ENCODE results near the gene MSRB1.

The MSRB1 gene

GRCh38 chr16:1982013-1982433, 39.0 kb upstream of the MSRB1 start:
- Histone ChIP-seq H2AFZ (ENCODE audit: low read length) (no peak overlapping the region), H2BK15ac (ENCODE audit: low read length) (peak overlapping the region; percentile 37), H3K9ac (ENCODE audit: low read depth, low read length, poor library complexity) (no peak overlapping the region), H3K79me1 (ENCODE audit: low read depth, low read length) (peaks cover 11% of the 10 kb centered on the region), H3K14ac (ENCODE audit: low read length) (no peak overlapping the region), H4K91ac (ENCODE audit: low read depth, low read length, poor library complexity) (no peak overlapping the region), H2BK120ac (ENCODE audit: low read depth, low read length) (no peak overlapping the region), H3K18ac (ENCODE audit: low read length) (peak overlapping the region; percentile 31), H2BK12ac (ENCODE audit: low read length) (no peak overlapping the region), H3K27ac (replicated peaks; ENCODE audit: low read length) (no peak overlapping the region), H2AK5ac (ENCODE audit: low read depth, low read length) (peak overlapping the region; percentile 68), H3K9me3 (replicated peaks in 1 of 2; ENCODE audit: control insufficient read depth in 2 of 2, insufficient read depth in 1 of 2, low read depth in 1 of 2, low read length in 2 of 2) (no peaks in the 10 kb centered on the region), H3K4me2 (ENCODE audit: insufficient read depth, low read length, poor library complexity, severe bottlenecking) (no peak overlapping the region), H4K8ac (ENCODE audit: low read depth, low read length) (no peak overlapping the region), H3K36me3 (replicated peaks in 1 of 2; ENCODE audit: control insufficient read depth in 2 of 2, insufficient read depth in 2 of 2, low read length in 2 of 2) (peaks cover 24 to 38% of the 10 kb centered on the region in 2 donors), H3K4me1 (ENCODE audit: control insufficient read depth in 2 of 2, insufficient read depth in 1 of 2, low read depth in 1 of 2, low read length in 2 of 2) (peaks cover 17 to 31% of the 10 kb centered on the region in 2 donors), H2BK5ac (ENCODE audit: low read length) (no peak overlapping the region), H3K4me3 (ENCODE audit: low read length in 2 of 2) (no peak overlapping the region), H3K27me3 (ENCODE audit: control insufficient read depth in 3 of 3, insufficient read depth in 3 of 3, low read depth in 1 of 3, low read length in 3 of 3) (peaks cover 0 to 50% (median 18%) of the 10 kb centered on the region in 3 experiments), H3K4ac (ENCODE audit: low read length) (no peak overlapping the region), H3K23ac (ENCODE audit: low read depth, low read length, poor library complexity) (no peak overlapping the region)
- no peak for DNase-seq (ENCODE audit: low spot score)
- no CpG with 5 or more reads among the region's 5 CpGs for WGBS, 2 donors (ENCODE audit: extremely low coverage in 2 of 2, insufficient read length in 2 of 2, insufficient replicate concordance in 1 of 2)

- peak within 1 kb of the TSS; percentile 65 for H4K8ac ChIP-seq (ENCODE audit: low read depth, low read length)
- H4K91ac ChIP-seq (ENCODE audit: low read depth, low read length, poor library complexity): no peak within 1 kb of the TSS
- peaks cover 0 to 50% (median 18%) of the 10 kb centered on the region in 3 experiments for H3K27me3 ChIP-seq (ENCODE audit: control insufficient read depth in 3 of 3, insufficient read depth in 3 of 3, low read depth in 1 of 3, low read length in 3 of 3)
- peaks cover 17 to 31% of the 10 kb centered on the region in 2 donors for H3K4me1 ChIP-seq (ENCODE audit: control insufficient read depth in 2 of 2, insufficient read depth in 1 of 2, low read depth in 1 of 2, low read length in 2 of 2)
- WGBS, 2 donors (ENCODE audit: extremely low coverage in 2 of 2, insufficient read length in 2 of 2, insufficient replicate concordance in 1 of 2): no CpG with 5 or more reads among the region's 6 CpGs
- H3K79me1 ChIP-seq (ENCODE audit: low read depth, low read length): peaks cover 11% of the 10 kb centered on the region
- H3K4me3 ChIP-seq (ENCODE audit: low read length in 2 of 2): no peak within 1 kb of the TSS
- H2AFZ ChIP-seq (ENCODE audit: low read length): no peak within 1 kb of the TSS
- peak within 1 kb of the TSS; percentile 99 for H3K23ac ChIP-seq (ENCODE audit: low read depth, low read length, poor library complexity)
- no peak within 1 kb of the TSS for H3K14ac ChIP-seq (ENCODE audit: low read length)
- H2AK5ac ChIP-seq (ENCODE audit: low read depth, low read length): peak within 1 kb of the TSS; percentile 84
- no peaks in the 10 kb centered on the region for H3K9me3 ChIP-seq (replicated peaks in 1 of 2; ENCODE audit: control insufficient read depth in 2 of 2, insufficient read depth in 1 of 2, low read depth in 1 of 2, low read length in 2 of 2)
- no peak for DNase-seq (ENCODE audit: low spot score)
- no peak within 1 kb of the TSS for H3K27ac ChIP-seq (replicated peaks; ENCODE audit: low read length)
- H3K4me2 ChIP-seq (ENCODE audit: insufficient read depth, low read length, poor library complexity, severe bottlenecking): no peak within 1 kb of the TSS
- H3K18ac ChIP-seq (ENCODE audit: low read length): peak within 1 kb of the TSS; percentile 70
- peak within 1 kb of the TSS; percentile 66 for H2BK5ac ChIP-seq (ENCODE audit: low read length)
- H2BK12ac ChIP-seq (ENCODE audit: low read length): peak within 1 kb of the TSS; percentile 73
- peak within 1 kb of the TSS; percentile 44 for H3K9ac ChIP-seq (ENCODE audit: low read depth, low read length, poor library complexity)
- peak within 1 kb of the TSS; percentile 76 for H3K4ac ChIP-seq (ENCODE audit: low read length)
- H2BK15ac ChIP-seq (ENCODE audit: low read length): peak within 1 kb of the TSS; percentile 49
- no peak within 1 kb of the TSS for H2BK120ac ChIP-seq (ENCODE audit: low read depth, low read length)
- H3K36me3 ChIP-seq (replicated peaks in 1 of 2; ENCODE audit: control insufficient read depth in 2 of 2, insufficient read depth in 2 of 2, low read length in 2 of 2): peaks cover 25 to 38% of the 10 kb centered on the region in 2 donors
Observed at GRCh38 chr16:1981398-1981836, 38.4 kb upstream of the MSRB1 start, which contains the start of gene NOXO1. Gene NOXO1, minus strand, starts transcription at chr16:1981469. Its CDS starts 290 bp downstream, at chr16:1981179.

- H3K4me1 ChIP-seq (ENCODE audit: control insufficient read depth in 2 of 2, insufficient read depth in 1 of 2, low read depth in 1 of 2, low read length in 2 of 2): peaks cover 17 to 31% of the 10 kb centered on the region in 2 donors
- H3K14ac ChIP-seq (ENCODE audit: low read length): no peak overlapping the region
- no peak overlapping the region for H3K4me3 ChIP-seq (ENCODE audit: low read length in 2 of 2)
- no peak overlapping the region for H4K8ac ChIP-seq (ENCODE audit: low read depth, low read length)
- H3K27me3 ChIP-seq (ENCODE audit: control insufficient read depth in 3 of 3, insufficient read depth in 3 of 3, low read depth in 1 of 3, low read length in 3 of 3): peaks cover 0 to 50% (median 18%) of the 10 kb centered on the region in 3 experiments
- no peak overlapping the region for H4K91ac ChIP-seq (ENCODE audit: low read depth, low read length, poor library complexity)
- H3K79me1 ChIP-seq (ENCODE audit: low read depth, low read length): peaks cover 11% of the 10 kb centered on the region
- peak overlapping the region; percentile 76 for H3K4ac ChIP-seq (ENCODE audit: low read length)
- no peak for DNase-seq (ENCODE audit: low spot score)
- H3K18ac ChIP-seq (ENCODE audit: low read length): no peak overlapping the region
- H2AK5ac ChIP-seq (ENCODE audit: low read depth, low read length): peak overlapping the region; percentile 84
- H3K23ac ChIP-seq (ENCODE audit: low read depth, low read length, poor library complexity): peak overlapping the region; percentile 99
- H3K9me3 ChIP-seq (replicated peaks in 1 of 2; ENCODE audit: control insufficient read depth in 2 of 2, insufficient read depth in 1 of 2, low read depth in 1 of 2, low read length in 2 of 2): no peaks in the 10 kb centered on the region
- whole genome bisulfite sequencing, 2 donors (ENCODE audit: extremely low coverage in 2 of 2, insufficient read length in 2 of 2, insufficient replicate concordance in 1 of 2): no CpG with 5 or more reads among the region's 16 CpGs
- no peak overlapping the region for H3K9ac ChIP-seq (ENCODE audit: low read depth, low read length, poor library complexity)
- no peak overlapping the region for H2BK120ac ChIP-seq (ENCODE audit: low read depth, low read length)
- H3K36me3 ChIP-seq (replicated peaks in 1 of 2; ENCODE audit: control insufficient read depth in 2 of 2, insufficient read depth in 2 of 2, low read length in 2 of 2): peaks cover 25 to 38% of the 10 kb centered on the region in 2 donors
- peak overlapping the region; percentile 73 for H2BK12ac ChIP-seq (ENCODE audit: low read length)
- H2BK5ac ChIP-seq (ENCODE audit: low read length): no peak overlapping the region
- no peak overlapping the region for H2AFZ ChIP-seq (ENCODE audit: low read length)
- H3K4me2 ChIP-seq (ENCODE audit: insufficient read depth, low read length, poor library complexity, severe bottlenecking): no peak overlapping the region
- H3K27ac ChIP-seq (replicated peaks; ENCODE audit: low read length): no peak overlapping the region
- peak overlapping the region; percentile 49 for H2BK15ac ChIP-seq (ENCODE audit: low read length)
Observed at GRCh38 chr16:1980770-1981087, 37.7 kb upstream of the MSRB1 start.

- Histone ChIP-seq H3K27me3 (ENCODE audit: control insufficient read depth in 3 of 3, insufficient read depth in 3 of 3, low read depth in 1 of 3, low read length in 3 of 3) (peaks cover 0 to 50% (median 18%) of the 10 kb centered on the region in 3 experiments), H3K14ac (ENCODE audit: low read length) (peak overlapping the region; percentile 56), H2BK12ac (ENCODE audit: low read length) (peak overlapping the region; percentile 73), H4K8ac (ENCODE audit: low read depth, low read length) (peak overlapping the region; percentile 65), H3K4me2 (ENCODE audit: insufficient read depth, low read length, poor library complexity, severe bottlenecking) (peak overlapping the region; percentile 18), H2BK5ac (ENCODE audit: low read length) (peak overlapping the region; percentile 66), H2BK15ac (ENCODE audit: low read length) (peak overlapping the region; percentile 85), H2AFZ (ENCODE audit: low read length) (no peak overlapping the region), H3K79me1 (ENCODE audit: low read depth, low read length) (peaks cover 10% of the 10 kb centered on the region), H3K36me3 (replicated peaks in 1 of 2; ENCODE audit: control insufficient read depth in 2 of 2, insufficient read depth in 2 of 2, low read length in 2 of 2) (peaks cover 26 to 38% of the 10 kb centered on the region in 2 donors), H3K27ac (replicated peaks; ENCODE audit: low read length) (no peak overlapping the region), H3K9me3 (replicated peaks in 1 of 2; ENCODE audit: control insufficient read depth in 2 of 2, insufficient read depth in 1 of 2, low read depth in 1 of 2, low read length in 2 of 2) (no peaks in the 10 kb centered on the region), H3K4ac (ENCODE audit: low read length) (peak overlapping the region; percentile 76), H2BK120ac (ENCODE audit: low read depth, low read length) (peak overlapping the region; percentile 94), H3K18ac (ENCODE audit: low read length) (peak overlapping the region; percentile 70), H3K9ac (ENCODE audit: low read depth, low read length, poor library complexity) (peak overlapping the region; percentile 60), H3K23ac (ENCODE audit: low read depth, low read length, poor library complexity) (peak overlapping the region; percentile 99), H2AK5ac (ENCODE audit: low read depth, low read length) (peak overlapping the region; percentile 84), H3K4me3 (ENCODE audit: low read length in 2 of 2) (peak overlapping the region in 1 of 2 donors; percentile 56), H3K4me1 (ENCODE audit: control insufficient read depth in 2 of 2, insufficient read depth in 1 of 2, low read depth in 1 of 2, low read length in 2 of 2) (peaks cover 14 to 29% of the 10 kb centered on the region in 2 donors), H4K91ac (ENCODE audit: low read depth, low read length, poor library complexity) (no peak overlapping the region)
- no CpG with 5 or more reads among the region's 53 CpGs for WGBS, 2 donors (ENCODE audit: extremely low coverage in 2 of 2, insufficient read length in 2 of 2, insufficient replicate concordance in 1 of 2)
- DNase-seq (ENCODE audit: low spot score): no peak
Observed at GRCh38 chr16:1980030-1980769, 37.2 kb upstream of the MSRB1 start.
